ENCODE data around the gene SRSF11.

DNA sequence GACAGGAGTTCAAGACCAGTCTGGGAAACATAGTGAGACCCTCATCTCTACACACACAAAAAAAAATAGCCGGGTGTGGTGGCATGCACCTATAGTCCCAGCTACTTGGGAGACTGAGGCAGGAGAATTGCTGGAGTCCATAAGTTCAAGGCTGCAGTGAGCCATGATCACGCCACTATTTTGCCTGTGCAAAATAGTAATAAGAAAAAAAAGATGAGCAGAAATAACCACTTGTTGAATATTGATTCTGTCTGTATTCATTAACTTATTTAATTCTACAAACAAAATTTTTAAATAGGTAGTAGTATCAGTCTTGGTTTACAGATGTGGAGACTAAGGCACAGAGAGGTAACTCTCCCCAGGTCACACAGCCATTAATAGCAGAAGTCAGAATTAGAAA lies 32.7 kb upstream of the SRSF11 start:
- TF ChIP-seq SIN3A (IDR thresholded peaks at IDR 0.05; ENCODE audit: borderline replicate concordance, insufficient read depth, low read length), result no peak
- TF ChIP-seq, protein P1, sequence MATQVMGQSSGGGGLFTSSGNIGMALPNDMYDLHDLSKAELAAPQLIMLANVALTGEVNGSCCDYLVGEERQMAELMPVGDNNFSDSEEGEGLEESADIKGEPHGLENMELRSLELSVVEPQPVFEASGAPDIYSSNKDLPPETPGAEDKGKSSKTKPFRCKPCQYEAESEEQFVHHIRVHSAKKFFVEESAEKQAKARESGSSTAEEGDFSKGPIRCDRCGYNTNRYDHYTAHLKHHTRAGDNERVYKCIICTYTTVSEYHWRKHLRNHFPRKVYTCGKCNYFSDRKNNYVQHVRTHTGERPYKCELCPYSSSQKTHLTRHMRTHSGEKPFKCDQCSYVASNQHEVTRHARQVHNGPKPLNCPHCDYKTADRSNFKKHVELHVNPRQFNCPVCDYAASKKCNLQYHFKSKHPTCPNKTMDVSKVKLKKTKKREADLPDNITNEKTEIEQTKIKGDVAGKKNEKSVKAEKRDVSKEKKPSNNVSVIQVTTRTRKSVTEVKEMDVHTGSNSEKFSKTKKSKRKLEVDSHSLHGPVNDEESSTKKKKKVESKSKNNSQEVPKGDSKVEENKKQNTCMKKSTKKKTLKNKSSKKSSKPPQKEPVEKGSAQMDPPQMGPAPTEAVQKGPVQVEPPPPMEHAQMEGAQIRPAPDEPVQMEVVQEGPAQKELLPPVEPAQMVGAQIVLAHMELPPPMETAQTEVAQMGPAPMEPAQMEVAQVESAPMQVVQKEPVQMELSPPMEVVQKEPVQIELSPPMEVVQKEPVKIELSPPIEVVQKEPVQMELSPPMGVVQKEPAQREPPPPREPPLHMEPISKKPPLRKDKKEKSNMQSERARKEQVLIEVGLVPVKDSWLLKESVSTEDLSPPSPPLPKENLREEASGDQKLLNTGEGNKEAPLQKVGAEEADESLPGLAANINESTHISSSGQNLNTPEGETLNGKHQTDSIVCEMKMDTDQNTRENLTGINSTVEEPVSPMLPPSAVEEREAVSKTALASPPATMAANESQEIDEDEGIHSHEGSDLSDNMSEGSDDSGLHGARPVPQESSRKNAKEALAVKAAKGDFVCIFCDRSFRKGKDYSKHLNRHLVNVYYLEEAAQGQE (IDR thresholded peaks at IDR 0.05; ENCODE audit: insufficient read depth in 1 of 2, low read depth in 2 of 2, low read length in 2 of 2), result no peak
- no peak for TF ChIP-seq TAF1 (IDR thresholded peaks at IDR 0.05; ENCODE audit: borderline replicate concordance, insufficient read depth, low read length)
